Measurements from ENCODE around the gene LLGL2.

Gene LLGL2

GRCh38 chr17:75535871-75536270, 10.4 kb downstream of the LLGL2 start:
- H3K9me3 ChIP-seq (ENCODE audit: control insufficient read depth in 2 of 2, low read length in 2 of 2): no peaks in the 10 kb centered on the region
- H3K4me1 ChIP-seq (ENCODE audit: control insufficient read depth in 2 of 2, insufficient read depth in 2 of 2, low read length in 2 of 2): peaks cover 47 to 64% of the 10 kb centered on the region in 2 donors
- H3K27ac ChIP-seq (ENCODE audit: low read depth in 2 of 2, low read length in 2 of 2): peak overlapping the region; percentile 83 to 86
- H3K4me3 ChIP-seq (ENCODE audit: low read length in 2 of 2): no peak overlapping the region
- peak overlapping the region in 1 of 2 donors; percentile 73 for H3K9ac ChIP-seq (ENCODE audit: low read depth in 1 of 2, low read length in 2 of 2)
- peaks cover 11 to 17% of the 10 kb centered on the region in 2 donors for H3K36me3 ChIP-seq (ENCODE audit: control insufficient read depth in 2 of 2, insufficient read depth in 2 of 2, low read length in 2 of 2)
- H3K27me3 ChIP-seq (ENCODE audit: control insufficient read depth in 2 of 2, insufficient read depth in 2 of 2, low read length in 2 of 2): no peaks in the 10 kb centered on the region

GRCh38 chr17:75536366-75536765, 10.9 kb downstream of the LLGL2 start:
- no peak overlapping the region for H3K4me3 ChIP-seq (ENCODE audit: low read length in 2 of 2)
- peaks cover 46 to 64% of the 10 kb centered on the region in 2 donors for H3K4me1 ChIP-seq (ENCODE audit: control insufficient read depth in 2 of 2, insufficient read depth in 2 of 2, low read length in 2 of 2)
- no peak overlapping the region for H3K27ac ChIP-seq (ENCODE audit: low read depth in 2 of 2, low read length in 2 of 2)
- peaks cover 11 to 17% of the 10 kb centered on the region in 2 donors for H3K36me3 ChIP-seq (ENCODE audit: control insufficient read depth in 2 of 2, insufficient read depth in 2 of 2, low read length in 2 of 2)
- no peaks in the 10 kb centered on the region for H3K9me3 ChIP-seq (ENCODE audit: control insufficient read depth in 2 of 2, low read length in 2 of 2)
- H3K9ac ChIP-seq (ENCODE audit: low read depth in 1 of 2, low read length in 2 of 2): peak overlapping the region in 1 of 2 donors; percentile 73
- H3K27me3 ChIP-seq (ENCODE audit: control insufficient read depth in 2 of 2, insufficient read depth in 2 of 2, low read length in 2 of 2): no peaks in the 10 kb centered on the region

GRCh38 chr17:75539967-75540729, 14.7 kb downstream of the LLGL2 start:
- Histone ChIP-seq H3K9me3 (ENCODE audit: control insufficient read depth in 2 of 2, low read length in 2 of 2) (no peaks in the 10 kb centered on the region), H3K27me3 (ENCODE audit: control insufficient read depth in 2 of 2, insufficient read depth in 2 of 2, low read length in 2 of 2) (no peaks in the 10 kb centered on the region), H3K27ac (ENCODE audit: low read depth in 2 of 2, low read length in 2 of 2) (peak overlapping the region; percentile 92 to 94), H3K9ac (ENCODE audit: low read depth in 1 of 2, low read length in 2 of 2) (peak overlapping the region in 1 of 2 donors; percentile 69), H3K4me3 (ENCODE audit: low read length in 2 of 2) (no peak overlapping the region), H3K4me1 (ENCODE audit: control insufficient read depth in 2 of 2, insufficient read depth in 2 of 2, low read length in 2 of 2) (peaks cover 47 to 72% of the 10 kb centered on the region in 2 donors), H3K36me3 (ENCODE audit: control insufficient read depth in 2 of 2, insufficient read depth in 2 of 2, low read length in 2 of 2) (peaks cover 19 to 25% of the 10 kb centered on the region in 2 donors)

- peak overlapping the region in 1 of 2 donors; percentile 69 for H3K9ac ChIP-seq (ENCODE audit: low read depth in 1 of 2, low read length in 2 of 2)
- H3K27ac ChIP-seq (ENCODE audit: low read depth in 2 of 2, low read length in 2 of 2): peak overlapping the region; percentile 92 to 94
- no peaks in the 10 kb centered on the region for H3K27me3 ChIP-seq (ENCODE audit: control insufficient read depth in 2 of 2, insufficient read depth in 2 of 2, low read length in 2 of 2)
- H3K36me3 ChIP-seq (ENCODE audit: control insufficient read depth in 2 of 2, insufficient read depth in 2 of 2, low read length in 2 of 2): peaks cover 24 to 29% of the 10 kb centered on the region in 2 donors
- H3K4me1 ChIP-seq (ENCODE audit: control insufficient read depth in 2 of 2, insufficient read depth in 2 of 2, low read length in 2 of 2): peaks cover 41 to 67% of the 10 kb centered on the region in 2 donors
- H3K4me3 ChIP-seq (ENCODE audit: low read length in 2 of 2): no peak overlapping the region
- no peaks in the 10 kb centered on the region for H3K9me3 ChIP-seq (ENCODE audit: control insufficient read depth in 2 of 2, low read length in 2 of 2)
Measured at GRCh38 chr17:75540923-75541503, 15.5 kb downstream of the LLGL2 start.

GRCh38 chr17:75542229-75542628, 16.7 kb downstream of the LLGL2 start:
- Histone ChIP-seq H3K9ac (ENCODE audit: low read depth in 1 of 2, low read length in 2 of 2) (peak overlapping the region; percentile 65 to 76), H3K27ac (ENCODE audit: low read depth in 2 of 2, low read length in 2 of 2) (peak overlapping the region; percentile 92 to 94), H3K27me3 (ENCODE audit: control insufficient read depth in 2 of 2, insufficient read depth in 2 of 2, low read length in 2 of 2) (no peaks in the 10 kb centered on the region), H3K36me3 (ENCODE audit: control insufficient read depth in 2 of 2, insufficient read depth in 2 of 2, low read length in 2 of 2) (peaks cover 29 to 36% of the 10 kb centered on the region in 2 donors), H3K4me3 (ENCODE audit: low read length in 2 of 2) (peak overlapping the region in 1 of 2 donors; percentile 14), H3K9me3 (ENCODE audit: control insufficient read depth in 2 of 2, low read length in 2 of 2) (no peaks in the 10 kb centered on the region), H3K4me1 (ENCODE audit: control insufficient read depth in 2 of 2, insufficient read depth in 2 of 2, low read length in 2 of 2) (peaks cover 45 to 73% of the 10 kb centered on the region in 2 donors)

GRCh38 chr17:75542728-75543336, 17.3 kb downstream of the LLGL2 start:
- Histone ChIP-seq H3K27me3 (ENCODE audit: control insufficient read depth in 2 of 2, insufficient read depth in 2 of 2, low read length in 2 of 2) (no peaks in the 10 kb centered on the region), H3K9ac (ENCODE audit: low read depth in 1 of 2, low read length in 2 of 2) (peak overlapping the region; percentile 65 to 76), H3K27ac (ENCODE audit: low read depth in 2 of 2, low read length in 2 of 2) (peak overlapping the region; percentile 92 to 94), H3K4me1 (ENCODE audit: control insufficient read depth in 2 of 2, insufficient read depth in 2 of 2, low read length in 2 of 2) (peaks cover 46 to 78% of the 10 kb centered on the region in 2 donors), H3K9me3 (ENCODE audit: control insufficient read depth in 2 of 2, low read length in 2 of 2) (no peaks in the 10 kb centered on the region), H3K36me3 (ENCODE audit: control insufficient read depth in 2 of 2, insufficient read depth in 2 of 2, low read length in 2 of 2) (peaks cover 29 to 36% of the 10 kb centered on the region in 2 donors), H3K4me3 (ENCODE audit: low read length in 2 of 2) (no peak overlapping the region)

- peak overlapping the region; percentile 92 to 94 for H3K27ac ChIP-seq (ENCODE audit: low read depth in 2 of 2, low read length in 2 of 2)
- no peaks in the 10 kb centered on the region for H3K27me3 ChIP-seq (ENCODE audit: control insufficient read depth in 2 of 2, insufficient read depth in 2 of 2, low read length in 2 of 2)
- H3K4me1 ChIP-seq (ENCODE audit: control insufficient read depth in 2 of 2, insufficient read depth in 2 of 2, low read length in 2 of 2): peaks cover 47 to 81% of the 10 kb centered on the region in 2 donors
- no peaks in the 10 kb centered on the region for H3K9me3 ChIP-seq (ENCODE audit: control insufficient read depth in 2 of 2, low read length in 2 of 2)
- peak overlapping the region; percentile 31 to 65 for H3K9ac ChIP-seq (ENCODE audit: low read depth in 1 of 2, low read length in 2 of 2)
- peaks cover 22 to 36% of the 10 kb centered on the region in 2 donors for H3K36me3 ChIP-seq (ENCODE audit: control insufficient read depth in 2 of 2, insufficient read depth in 2 of 2, low read length in 2 of 2)
- H3K4me3 ChIP-seq (ENCODE audit: low read length in 2 of 2): no peak overlapping the region
Measured at GRCh38 chr17:75544250-75544649, 18.8 kb downstream of the LLGL2 start.

GRCh38 chr17:75546181-75546580, 20.7 kb downstream of the LLGL2 start:
- H3K27ac ChIP-seq (ENCODE audit: low read depth in 2 of 2, low read length in 2 of 2): peak overlapping the region in 1 of 2 donors; percentile 33
- H3K4me1 ChIP-seq (ENCODE audit: control insufficient read depth in 2 of 2, insufficient read depth in 2 of 2, low read length in 2 of 2): peaks cover 52 to 84% of the 10 kb centered on the region in 2 donors
- H3K36me3 ChIP-seq (ENCODE audit: control insufficient read depth in 2 of 2, insufficient read depth in 2 of 2, low read length in 2 of 2): peaks cover 24 to 27% of the 10 kb centered on the region in 2 donors
- H3K9me3 ChIP-seq (ENCODE audit: control insufficient read depth in 2 of 2, low read length in 2 of 2): no peaks in the 10 kb centered on the region
- H3K9ac ChIP-seq (ENCODE audit: low read depth in 1 of 2, low read length in 2 of 2): no peak overlapping the region
- no peak overlapping the region for H3K4me3 ChIP-seq (ENCODE audit: low read length in 2 of 2)
- H3K27me3 ChIP-seq (ENCODE audit: control insufficient read depth in 2 of 2, insufficient read depth in 2 of 2, low read length in 2 of 2): no peaks in the 10 kb centered on the region

GRCh38 chr17:75547091-75547490, 21.6 kb downstream of the LLGL2 start:
- Histone ChIP-seq H3K9me3 (ENCODE audit: control insufficient read depth in 2 of 2, low read length in 2 of 2) (no peaks in the 10 kb centered on the region), H3K27me3 (ENCODE audit: control insufficient read depth in 2 of 2, insufficient read depth in 2 of 2, low read length in 2 of 2) (no peaks in the 10 kb centered on the region), H3K4me3 (ENCODE audit: low read length in 2 of 2) (no peak overlapping the region), H3K4me1 (ENCODE audit: control insufficient read depth in 2 of 2, insufficient read depth in 2 of 2, low read length in 2 of 2) (peaks cover 45 to 77% of the 10 kb centered on the region in 2 donors), H3K9ac (ENCODE audit: low read depth in 1 of 2, low read length in 2 of 2) (peak overlapping the region in 1 of 2 donors; percentile 13), H3K27ac (ENCODE audit: low read depth in 2 of 2, low read length in 2 of 2) (peak overlapping the region; percentile 98 to 99), H3K36me3 (ENCODE audit: control insufficient read depth in 2 of 2, insufficient read depth in 2 of 2, low read length in 2 of 2) (peaks cover 24 to 28% of the 10 kb centered on the region in 2 donors)

GRCh38 chr17:75548813-75549212, 23.3 kb downstream of the LLGL2 start:
- Histone ChIP-seq H3K9me3 (ENCODE audit: control insufficient read depth in 2 of 2, low read length in 2 of 2) (no peaks in the 10 kb centered on the region), H3K36me3 (ENCODE audit: control insufficient read depth in 2 of 2, insufficient read depth in 2 of 2, low read length in 2 of 2) (peaks cover 19 to 34% of the 10 kb centered on the region in 2 donors), H3K27me3 (ENCODE audit: control insufficient read depth in 2 of 2, insufficient read depth in 2 of 2, low read length in 2 of 2) (no peaks in the 10 kb centered on the region), H3K27ac (ENCODE audit: low read depth in 2 of 2, low read length in 2 of 2) (peak overlapping the region; percentile 98 to 99), H3K9ac (ENCODE audit: low read depth in 1 of 2, low read length in 2 of 2) (peak overlapping the region; percentile 9 to 45), H3K4me3 (ENCODE audit: low read length in 2 of 2) (peak overlapping the region in 1 of 2 donors; percentile 26), H3K4me1 (ENCODE audit: control insufficient read depth in 2 of 2, insufficient read depth in 2 of 2, low read length in 2 of 2) (peaks cover 32 to 60% of the 10 kb centered on the region in 2 donors)

All from mucosa of rectum (tissue), 2 donors.